PC-3 (cell line): ENCODE measurements around the gene FARS2. TPM values are rescaled to one million over a fixed set of nuclear protein-coding genes. Genes with fewer than 3 reads are reported as not detected.
A peak's percentile ranks its signal among the peaks of the same experiment; 100 is the strongest.

Experiments used
- ATAC-seq: fragments of 200-7000 bp; cut with Tn5 transposase; 2 replicates; pipeline ENCODE4 v1.9.1; 2020; ENCODE audit warnings: mild to moderate bottlenecking, moderate library complexity
- BruUV-seq: library from RNA; stranded (reverse); fragments of 400-500 nt; replicated peaks from 2 replicates; lab custom pipeline; 2021; lab: Mats Ljungman, UMichigan
- CTCF ChIA-PET: fragments of 300-600 bp; sonication (Branson Sonifier 250); formaldehyde crosslinking; loops from one replicate; lab custom pipeline; 2022; ENCODE audit warnings: antibody characterized with exemption; lab: Charles Lee
- POLR2A ChIA-PET: fragments of 300-600 bp; sonication (Branson Sonifier 250); formaldehyde crosslinking; loops from one replicate; lab custom pipeline; 2022; ENCODE audit warnings: antibody characterized with exemption; ENCODE audit not compliant: unreplicated experiment; lab: Charles Lee
- DNase-seq: peaks from one replicate; pipeline ENCODE4 v3.0.0-alpha.2; 2015
- H2AFZ ChIP-seq: fragments of 300-600 bp; sonication (generic); 2 replicates; pipeline ENCODE4 v1.6.0; 2016; ENCODE audit warnings: antibody characterized with exemption, low read length
- H3F3A ChIP-seq: fragments of 300-600 bp; sonication (generic); one replicate; pipeline ENCODE4 v1.6.0; 2017; ENCODE audit warnings: antibody characterized with exemption, low read length, control low read depth, mild to moderate bottlenecking; ENCODE audit not compliant: unreplicated experiment
- H3K27ac ChIP-seq: fragments of 300-600 bp; sonication (generic); 2 replicates; pipeline ENCODE4 v1.5.1; 2016; ENCODE audit warnings: mild to moderate bottlenecking, low read length
- H3K27me3 ChIP-seq: fragments of 300-600 bp; sonication (generic); 2 replicates; pipeline ENCODE4 v1.6.1; 2016; ENCODE audit warnings: low read length, mixed read lengths
- H3K36me3 ChIP-seq: fragments of 300-600 bp; sonication (generic); 2 replicates; pipeline ENCODE4 v1.6.1; 2016; ENCODE audit warnings: low read depth, mixed run types, low read length, mixed read lengths
- H3K4me1 ChIP-seq: fragments of 300-600 bp; sonication (generic); 2 replicates; pipeline ENCODE4 v1.5.1; 2016; ENCODE audit warnings: low read length; ENCODE audit not compliant: insufficient read depth
- H3K4me2 ChIP-seq: fragments of 300-600 bp; sonication (generic); 2 replicates; pipeline ENCODE4 v1.6.0; 2016; ENCODE audit warnings: low read length
- H3K4me3 ChIP-seq: fragments of 300-600 bp; sonication (generic); 2 replicates; pipeline ENCODE4 v1.5.1; 2016; ENCODE audit warnings: mild to moderate bottlenecking, low read length, mixed read lengths
- H3K79me2 ChIP-seq: fragments of 300-600 bp; sonication (generic); 2 replicates; pipeline ENCODE4 v1.6.1; 2017; ENCODE audit warnings: low read length, mixed read lengths
- H3K9ac ChIP-seq: fragments of 300-600 bp; sonication (generic); 2 replicates; pipeline ENCODE4 v1.6.0; 2016; ENCODE audit warnings: mild to moderate bottlenecking, low read length
- H3K9me2 ChIP-seq: fragments of 300-600 bp; sonication (generic); replicated peaks from 2 replicates; pipeline ENCODE4 v1.6.1; 2016; ENCODE audit warnings: mixed run types, low read length, mixed read lengths
- H3K9me3 ChIP-seq: fragments of 300-600 bp; sonication (generic); 2 replicates; pipeline ENCODE4 v1.6.1; 2016; ENCODE audit warnings: low read length, mixed read lengths
- H4K20me1 ChIP-seq: fragments of 300-600 bp; sonication (generic); 2 replicates; pipeline ENCODE4 v1.6.1; 2016; ENCODE audit warnings: low read length, mixed read lengths
- EZH2 ChIP-seq: fragments of 300-600 bp; sonication (generic); IDR thresholded peaks from one replicate; pipeline ENCODE4 v1.6.1; 2017; ENCODE audit warnings: antibody characterized with exemption, mild to moderate bottlenecking, low read length; ENCODE audit not compliant: unreplicated experiment
- EZH2phosphoT487 ChIP-seq: fragments of 300-600 bp; sonication (generic); IDR thresholded peaks from 2 replicates; pipeline ENCODE4 v1.6.1; 2018; ENCODE audit warnings: mild to moderate bottlenecking, antibody characterized with exemption, low read length, borderline replicate concordance
- intact Hi-C: fragments of 100-400 bp; cut with micrococcal nuclease; formaldehyde crosslinking; loops from 2 replicates; pipeline ENCODE4 v1.9.0; 2023
- total RNA-seq: library from RNA; depleted of rRNA; stranded (reverse); fragments of >200 nt; gene quantifications from 2 replicates; pipeline ENCODE4 v1.2.3, GENCODE V29; 2014
- TF ChIP-seq, protein P1 (sequence below): fragments of 300-600 bp; sonication (generic); conservative IDR thresholded peaks from 2 replicates; pipeline ENCODE4 v1.5.1; 2017; ENCODE audit warnings: antibody characterized with exemption, low read depth, mild to moderate bottlenecking, low read length

The FARS2 gene
- total RNA-seq, 1 experiment from 2014 or later: 23.0 TPM

GRCh38 chr6:5223309-5223708, 38.0 kb upstream of the FARS2 start:
- POLR2A ChIA-PET: no interaction called here
- Histone ChIP-seq H4K20me1 (no peaks in the 10 kb centered on the region), H3K4me2 (no peak overlapping the region), H3F3A (no peaks in the 10 kb centered on the region), H3K4me1 (no peaks in the 10 kb centered on the region), H3K79me2 (no peaks in the 10 kb centered on the region), H3K27me3 (no peaks in the 10 kb centered on the region), H3K9me3 (no peaks in the 10 kb centered on the region), H3K9ac (no peak overlapping the region), H3K27ac (no peak overlapping the region), H2AFZ (no peak overlapping the region), H3K36me3 (no peaks in the 10 kb centered on the region), H3K9me2 (no peaks in the 10 kb centered on the region), H3K4me3 (no peak overlapping the region)
- intact Hi-C loops: no loop called here
- no peak for ATAC-seq
- CTCF ChIA-PET: no interaction called here
- no TSS peak for BruUV-seq
- TF ChIP-seq EZH2 (no peak), EZH2phosphoT487 (no peak)
- TF ChIP-seq, protein P1, sequence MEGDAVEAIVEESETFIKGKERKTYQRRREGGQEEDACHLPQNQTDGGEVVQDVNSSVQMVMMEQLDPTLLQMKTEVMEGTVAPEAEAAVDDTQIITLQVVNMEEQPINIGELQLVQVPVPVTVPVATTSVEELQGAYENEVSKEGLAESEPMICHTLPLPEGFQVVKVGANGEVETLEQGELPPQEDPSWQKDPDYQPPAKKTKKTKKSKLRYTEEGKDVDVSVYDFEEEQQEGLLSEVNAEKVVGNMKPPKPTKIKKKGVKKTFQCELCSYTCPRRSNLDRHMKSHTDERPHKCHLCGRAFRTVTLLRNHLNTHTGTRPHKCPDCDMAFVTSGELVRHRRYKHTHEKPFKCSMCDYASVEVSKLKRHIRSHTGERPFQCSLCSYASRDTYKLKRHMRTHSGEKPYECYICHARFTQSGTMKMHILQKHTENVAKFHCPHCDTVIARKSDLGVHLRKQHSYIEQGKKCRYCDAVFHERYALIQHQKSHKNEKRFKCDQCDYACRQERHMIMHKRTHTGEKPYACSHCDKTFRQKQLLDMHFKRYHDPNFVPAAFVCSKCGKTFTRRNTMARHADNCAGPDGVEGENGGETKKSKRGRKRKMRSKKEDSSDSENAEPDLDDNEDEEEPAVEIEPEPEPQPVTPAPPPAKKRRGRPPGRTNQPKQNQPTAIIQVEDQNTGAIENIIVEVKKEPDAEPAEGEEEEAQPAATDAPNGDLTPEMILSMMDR: no peak
- no peak for DNase-seq

- no peak overlapping the region for H3K4me3 ChIP-seq
- ChIA-PET CTCF (no interaction called here), POLR2A (interaction anchor here (0.7 kb wide), 1 partner anchor 21 kb away, joined by 4 read pairs; no protein-coding TSS in a partner anchor)
- H4K20me1 ChIP-seq: no peaks in the 10 kb centered on the region
- H2AFZ ChIP-seq: no peak overlapping the region
- peaks cover 24% of the 10 kb centered on the region for H3K4me1 ChIP-seq
- no TSS peak for BruUV-seq
- no peak overlapping the region for H3K4me2 ChIP-seq
- no peaks in the 10 kb centered on the region for H3K27me3 ChIP-seq
- H3K9ac ChIP-seq: no peak overlapping the region
- H3K27ac ChIP-seq: no peak overlapping the region
- no peaks in the 10 kb centered on the region for H3K9me2 ChIP-seq
- intact Hi-C loops: no loop called here
- peaks cover 9% of the 10 kb centered on the region for H3K79me2 ChIP-seq
- DNase-seq (no peak), ATAC-seq (no peak)
- TF ChIP-seq, protein P1: no peak
- TF ChIP-seq EZH2phosphoT487 (no peak), EZH2 (no peak)
- H3F3A ChIP-seq: no peaks in the 10 kb centered on the region
- H3K9me3 ChIP-seq: no peaks in the 10 kb centered on the region
- no peaks in the 10 kb centered on the region for H3K36me3 ChIP-seq
These were observed 32.0 kb upstream of the FARS2 start for GRCh38 chr6:5229356-5229755.

GRCh38 chr6:5230081-5230480, 31.2 kb upstream of the FARS2 start:
- Histone ChIP-seq H3F3A (no peaks in the 10 kb centered on the region), H4K20me1 (no peaks in the 10 kb centered on the region), H3K79me2 (peaks cover 9% of the 10 kb centered on the region), H3K4me2 (peak overlapping the region; percentile 45), H2AFZ (no peak overlapping the region), H3K4me3 (0 out of 2 replicates have a peak overlapping the region, but pooled peaks have one; percentile 13), H3K27ac (peak overlapping the region; percentile 21), H3K36me3 (no peaks in the 10 kb centered on the region), H3K27me3 (no peaks in the 10 kb centered on the region), H3K9ac (no peak overlapping the region), H3K9me2 (no peaks in the 10 kb centered on the region), H3K4me1 (peaks cover 24% of the 10 kb centered on the region), H3K9me3 (no peaks in the 10 kb centered on the region)
- ATAC-seq (no peak), DNase-seq (no peak)
- ChIA-PET CTCF (interaction anchor here (0.7 kb wide), 1 partner anchor 173 kb away, joined by 3 read pairs; no protein-coding TSS in a partner anchor), POLR2A (interaction anchor here (0.6 kb wide), 1 partner anchor 37 kb away, joined by 3 read pairs; no protein-coding TSS in a partner anchor)
- TF ChIP-seq EZH2phosphoT487 (no peak), EZH2 (no peak)
- TF ChIP-seq, protein P1: no peak
- no TSS peak for BruUV-seq
- intact Hi-C loops: no loop called here
